HUES6 (cell line): ENCODE data around the gene EPHA3.

Experiments used
- H3K27ac ChIP-seq: 2 replicates; pipeline ENCODE4 v1.7.0; 2013; ENCODE audit warnings: low read depth, mild to moderate bottlenecking, low read length, inconsistent platforms
- H3K27me3 ChIP-seq: 2 replicates; pipeline ENCODE4 v1.6.1; 2013; ENCODE audit warnings: low read length; ENCODE audit not compliant: control insufficient read depth, insufficient read depth
- H3K36me3 ChIP-seq: 2 replicates; pipeline ENCODE4 v1.6.1; 2013; ENCODE audit warnings: low read length; ENCODE audit not compliant: control insufficient read depth, insufficient read depth
- H3K4me1 ChIP-seq: 2 replicates; pipeline ENCODE4 v1.6.1; 2013; ENCODE audit warnings: low read length; ENCODE audit not compliant: control insufficient read depth, insufficient read depth
- H3K4me3 ChIP-seq: 2 replicates; pipeline ENCODE4 v1.5.1; 2013; ENCODE audit warnings: low read depth, low read length
- H3K9ac ChIP-seq: one replicate; pipeline ENCODE4 v1.6.1; 2013; ENCODE audit warnings: mild to moderate bottlenecking, low read length
- H3K9me3 ChIP-seq: 2 replicates; pipeline ENCODE4 v1.6.1; 2013; ENCODE audit warnings: low read depth, low read length; ENCODE audit not compliant: control insufficient read depth, insufficient read depth

The EPHA3 gene

DNA sequence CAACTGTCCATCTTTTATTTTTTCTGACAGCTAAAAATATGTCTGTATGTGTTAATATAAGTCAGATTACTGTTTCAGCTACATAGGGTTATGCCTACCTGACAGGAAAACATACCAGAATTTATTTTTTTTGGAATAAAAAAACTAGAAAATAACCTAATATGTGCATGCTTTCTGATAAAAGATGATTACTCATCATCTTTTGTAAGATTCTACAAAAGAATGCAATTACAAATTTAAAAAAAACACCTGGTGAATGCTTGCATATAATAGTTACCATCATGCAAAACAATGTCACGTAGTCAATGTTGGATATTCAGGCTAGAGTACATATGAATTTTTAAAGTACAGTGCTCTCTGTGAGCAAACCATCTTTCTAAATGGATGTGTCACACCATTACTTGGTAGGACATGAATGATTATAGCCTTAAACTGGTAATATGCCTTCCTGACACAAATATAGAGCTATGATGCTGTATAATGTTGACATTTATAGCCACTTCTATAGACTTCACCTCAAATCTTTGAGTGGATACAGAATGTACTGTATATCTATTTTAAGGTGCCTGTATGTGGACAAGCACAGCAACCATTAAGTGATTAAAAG lies 180.6 kb downstream of the EPHA3 start:
- Histone ChIP-seq H3K4me1 (no peaks in the 10 kb centered on the region), H3K27me3 (no peaks in the 10 kb centered on the region), H3K4me3 (no peak overlapping the region), H3K9me3 (peaks cover 12% of the 10 kb centered on the region; the same call in 1 of the 2 replicates), H3K36me3 (no peaks in the 10 kb centered on the region), H3K9ac (no peak overlapping the region), H3K27ac (no peak overlapping the region)

DNA sequence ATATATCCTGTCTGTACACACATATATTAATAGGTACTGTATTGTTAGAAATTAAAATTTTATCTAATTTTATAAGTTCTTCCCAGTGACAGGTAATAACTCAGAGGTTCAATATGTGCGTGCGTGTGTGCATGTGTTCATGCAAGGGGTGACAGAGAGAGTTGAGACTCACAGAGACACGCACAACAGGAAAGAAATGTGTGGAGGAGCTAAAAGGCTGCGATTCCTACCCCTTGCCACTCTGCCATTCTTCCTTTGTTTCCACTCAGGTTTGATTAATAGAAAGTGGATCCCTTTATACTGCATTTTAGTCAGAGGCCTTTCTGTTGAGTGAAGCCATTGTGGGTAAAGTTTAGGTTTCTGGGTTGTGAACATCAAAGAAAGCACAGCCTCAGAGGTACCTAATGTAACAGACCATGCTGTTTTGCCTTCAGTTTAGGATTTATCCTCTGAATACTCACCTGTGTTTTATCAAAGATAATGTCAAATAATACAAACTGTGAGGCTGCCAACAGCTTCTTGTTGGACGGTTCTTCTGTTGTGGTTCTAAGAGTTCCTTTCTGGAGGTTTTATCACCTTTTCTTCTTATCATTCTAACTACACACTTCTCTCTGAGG lies 182.3 kb downstream of the EPHA3 start:
- H3K27me3 ChIP-seq = no peaks in the 10 kb centered on the region
- peaks cover 12% of the 10 kb centered on the region; the same call in 1 of the 2 replicates for H3K9me3 ChIP-seq
- H3K36me3 ChIP-seq = no peaks in the 10 kb centered on the region
- H3K4me1 ChIP-seq = no peaks in the 10 kb centered on the region
- no peak overlapping the region for H3K27ac ChIP-seq
- H3K9ac ChIP-seq = no peak overlapping the region
- no peak overlapping the region for H3K4me3 ChIP-seq

DNA sequence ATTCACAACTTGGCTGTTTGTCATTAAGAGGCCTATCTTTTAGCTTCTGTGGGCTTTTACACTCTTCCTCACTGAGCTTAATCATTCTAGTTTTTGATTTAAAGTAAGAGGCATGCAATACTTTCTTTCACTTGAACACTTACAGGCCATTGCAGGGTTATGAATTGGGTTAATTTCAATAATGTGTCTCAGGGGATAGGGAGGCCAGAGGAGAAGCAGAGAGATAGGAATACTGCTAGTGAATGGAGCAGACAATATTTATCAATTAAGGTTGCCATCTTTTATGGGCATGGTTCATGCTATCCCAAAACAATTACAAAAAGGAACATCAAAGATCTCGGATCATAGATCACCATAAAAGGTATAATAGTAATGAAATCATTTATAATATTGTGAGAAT lies 189.8 kb downstream of the EPHA3 start:
- Histone ChIP-seq H3K27me3 (no peaks in the 10 kb centered on the region), H3K9me3 (no peaks in the 10 kb centered on the region), H3K4me1 (no peaks in the 10 kb centered on the region)

DNA sequence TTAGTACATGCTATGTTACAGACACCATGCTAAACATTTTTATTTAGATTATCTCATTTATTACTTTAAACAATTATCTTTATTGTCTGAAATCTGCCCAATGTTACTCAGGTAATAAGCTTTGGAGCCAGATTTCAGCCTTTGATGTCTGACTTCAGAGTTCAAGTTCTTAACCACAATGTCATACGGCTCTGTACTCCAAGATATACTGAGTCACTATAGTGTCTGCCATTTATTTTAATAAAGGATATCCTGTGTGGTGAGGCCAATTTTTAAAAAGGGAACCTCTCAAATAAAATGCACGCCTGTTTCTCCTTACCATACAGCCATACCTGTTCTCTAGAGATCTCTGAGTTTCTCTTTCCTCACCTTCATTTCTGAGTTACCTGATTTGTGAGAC lies 193.1 kb downstream of the EPHA3 start:
- Histone ChIP-seq H3K9me3 (no peaks in the 10 kb centered on the region), H3K27me3 (no peaks in the 10 kb centered on the region), H3K9ac (no peak overlapping the region), H3K4me1 (no peaks in the 10 kb centered on the region), H3K27ac (no peak overlapping the region), H3K36me3 (no peaks in the 10 kb centered on the region), H3K4me3 (no peak overlapping the region)

More for the DNA sequence above, 189.8 kb downstream of the EPHA3 start:
- Histone ChIP-seq H3K36me3 (no peaks in the 10 kb centered on the region), H3K9ac (no peak overlapping the region), H3K4me3 (no peak overlapping the region), H3K27ac (no peak overlapping the region)

DNA sequence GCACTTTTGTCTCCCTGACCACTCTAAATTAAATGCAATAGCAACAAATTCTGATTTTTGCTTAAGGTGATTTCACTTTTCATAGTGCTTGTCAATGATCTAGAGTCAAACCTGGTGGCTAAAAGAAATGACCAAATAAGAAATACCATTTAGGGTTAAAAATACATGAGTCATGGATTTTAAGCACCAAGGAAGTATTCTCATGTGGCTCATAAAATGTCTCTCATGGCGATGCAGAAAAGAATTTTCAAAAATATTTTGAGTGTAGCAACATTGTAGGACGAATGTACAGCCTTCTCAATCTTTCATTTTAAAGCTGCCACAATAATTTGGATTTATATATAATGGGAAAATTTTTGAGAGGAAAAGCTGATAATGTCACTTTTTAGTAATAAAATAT lies 193.6 kb downstream of the EPHA3 start:
- no peaks in the 10 kb centered on the region for H3K36me3 ChIP-seq
- H3K4me3 ChIP-seq = no peak overlapping the region

DNA sequence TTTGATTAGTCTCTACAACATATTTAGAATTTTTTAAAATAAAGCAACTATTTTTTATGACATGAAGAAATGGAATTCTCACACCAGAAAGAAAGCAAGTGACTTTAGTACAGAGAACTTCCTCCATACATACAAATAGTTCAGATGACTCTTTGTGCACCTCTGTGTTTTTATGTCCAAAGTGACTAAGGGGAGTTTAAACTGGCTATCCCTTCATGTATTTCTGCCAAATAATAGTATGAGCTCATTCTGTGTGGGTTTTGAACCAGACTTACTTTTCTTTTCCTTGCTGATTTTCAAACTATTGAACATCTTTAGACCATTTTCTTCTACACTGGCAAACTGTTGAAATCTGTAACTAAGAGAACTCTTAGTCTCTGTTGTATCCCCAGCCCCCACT lies 196.3 kb downstream of the EPHA3 start:
- Histone ChIP-seq H3K27ac (no peak overlapping the region), H3K4me3 (no peak overlapping the region), H3K9me3 (no peaks in the 10 kb centered on the region), H3K27me3 (no peaks in the 10 kb centered on the region), H3K4me1 (no peaks in the 10 kb centered on the region), H3K36me3 (no peaks in the 10 kb centered on the region), H3K9ac (no peak overlapping the region)

More for the DNA sequence above, 193.6 kb downstream of the EPHA3 start:
- H3K27ac ChIP-seq = no peak overlapping the region
- no peaks in the 10 kb centered on the region for H3K9me3 ChIP-seq
- H3K9ac ChIP-seq = no peak overlapping the region
- no peaks in the 10 kb centered on the region for H3K27me3 ChIP-seq
- no peaks in the 10 kb centered on the region for H3K4me1 ChIP-seq

DNA sequence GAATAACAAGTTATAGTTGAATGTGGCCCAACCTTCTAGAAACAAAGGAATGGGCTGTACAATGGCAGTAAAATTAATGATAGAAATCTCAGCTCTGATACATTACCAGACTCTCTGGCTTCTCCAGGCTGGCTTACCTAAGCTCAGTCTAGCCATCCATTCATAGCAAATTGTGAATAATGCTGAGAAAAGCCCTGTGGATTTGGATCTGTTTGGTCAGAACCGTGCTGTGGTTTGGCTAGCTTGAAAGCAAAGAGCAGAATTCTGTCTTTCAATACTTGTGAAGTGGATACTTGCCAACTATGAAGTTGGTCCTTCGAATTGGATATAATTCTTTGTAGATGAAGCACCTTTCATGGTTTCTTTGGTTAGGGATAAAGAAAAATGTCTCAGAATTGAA lies 199.1 kb downstream of the EPHA3 start:
- H3K4me3 ChIP-seq = no peak overlapping the region
- no peak overlapping the region for H3K9ac ChIP-seq
- H3K9me3 ChIP-seq = no peaks in the 10 kb centered on the region

DNA sequence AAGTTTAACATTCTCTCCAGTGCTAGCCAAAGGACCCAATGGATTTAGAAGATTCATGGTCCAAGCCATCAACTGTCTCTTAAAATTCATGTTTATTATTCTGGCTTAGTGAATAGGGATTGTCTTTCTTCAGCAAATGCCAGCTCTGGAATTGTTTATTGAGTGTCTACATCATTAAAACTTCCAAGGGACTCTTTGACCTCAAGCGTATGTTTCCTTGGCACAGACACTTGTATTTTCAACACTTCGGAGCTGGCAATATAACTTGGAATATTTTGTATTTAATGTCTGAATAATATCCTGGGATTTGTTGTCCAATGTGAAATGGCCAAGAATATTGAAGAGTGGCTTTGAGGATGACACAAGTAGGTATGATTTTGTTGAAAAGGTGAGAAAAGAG lies 204.2 kb downstream of the EPHA3 start:
- Histone ChIP-seq H3K9ac (no peak overlapping the region), H3K27ac (no peak overlapping the region), H3K4me1 (peaks cover 4% of the 10 kb centered on the region; the same call in 1 of the 2 replicates), H3K27me3 (no peaks in the 10 kb centered on the region), H3K9me3 (no peaks in the 10 kb centered on the region), H3K4me3 (no peak overlapping the region), H3K36me3 (no peaks in the 10 kb centered on the region)

More for the DNA sequence above, 199.1 kb downstream of the EPHA3 start:
- Histone ChIP-seq H3K36me3 (no peaks in the 10 kb centered on the region), H3K4me1 (no peaks in the 10 kb centered on the region), H3K27me3 (no peaks in the 10 kb centered on the region), H3K27ac (no peak overlapping the region)

DNA sequence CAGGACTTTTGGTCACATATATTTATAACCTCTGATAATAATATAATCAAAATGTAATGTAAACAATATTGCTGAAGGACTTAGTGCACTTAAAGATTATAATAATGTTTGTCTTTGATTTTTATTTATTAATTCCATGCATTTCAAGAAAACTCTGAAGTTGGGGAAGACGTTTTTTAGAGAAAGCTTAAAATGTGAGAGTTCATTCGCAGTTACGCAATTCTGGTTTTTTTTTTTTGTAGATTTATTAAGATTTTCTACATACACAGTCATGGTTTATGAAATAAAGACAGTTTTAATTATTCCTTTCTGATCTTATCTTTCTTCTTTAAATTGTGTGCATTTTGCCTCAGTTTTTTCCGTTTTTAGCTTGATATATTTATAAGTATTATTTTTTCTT lies 204.7 kb downstream of the EPHA3 start:
- H3K9ac ChIP-seq = no peak overlapping the region
- peaks cover 4% of the 10 kb centered on the region; the same call in 1 of the 2 replicates for H3K4me1 ChIP-seq
- no peaks in the 10 kb centered on the region for H3K9me3 ChIP-seq
- no peak overlapping the region for H3K27ac ChIP-seq
- no peak overlapping the region for H3K4me3 ChIP-seq
- no peaks in the 10 kb centered on the region for H3K27me3 ChIP-seq
- no peaks in the 10 kb centered on the region for H3K36me3 ChIP-seq

DNA sequence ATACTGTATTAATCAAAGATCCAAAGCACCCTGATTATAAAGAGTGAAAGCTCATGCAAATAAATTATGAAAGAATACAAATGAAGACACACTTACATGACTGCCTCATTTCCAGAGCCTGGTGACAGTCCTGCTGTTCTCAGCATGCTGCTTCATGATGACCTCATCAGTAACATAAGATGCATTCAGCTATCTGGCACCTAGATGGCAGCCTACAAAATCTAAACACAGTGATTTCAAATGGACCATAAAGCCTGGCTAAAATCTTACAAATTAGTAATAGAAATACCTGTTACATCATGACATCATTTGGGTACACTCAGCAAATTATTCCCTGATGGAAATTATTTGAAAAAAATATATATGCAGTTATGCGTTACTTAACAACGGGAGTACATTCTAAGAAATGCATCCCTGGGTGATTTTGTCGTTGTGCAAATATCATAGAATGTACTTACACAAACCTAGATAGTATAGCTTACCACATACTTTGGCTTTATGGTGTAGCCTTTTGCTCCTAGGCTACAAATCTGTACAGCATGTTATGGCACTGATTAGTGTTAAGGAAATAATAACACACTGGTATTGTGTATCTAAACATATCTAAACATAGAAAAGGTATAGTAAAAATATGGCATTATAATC lies 207.2 kb downstream of the EPHA3 start:
- Histone ChIP-seq H3K4me1 (peaks cover 4% of the 10 kb centered on the region; the same call in 1 of the 2 replicates), H3K36me3 (no peaks in the 10 kb centered on the region), H3K27ac (no peak overlapping the region), H3K9ac (no peak overlapping the region), H3K4me3 (no peak overlapping the region), H3K9me3 (no peaks in the 10 kb centered on the region), H3K27me3 (no peaks in the 10 kb centered on the region)

DNA sequence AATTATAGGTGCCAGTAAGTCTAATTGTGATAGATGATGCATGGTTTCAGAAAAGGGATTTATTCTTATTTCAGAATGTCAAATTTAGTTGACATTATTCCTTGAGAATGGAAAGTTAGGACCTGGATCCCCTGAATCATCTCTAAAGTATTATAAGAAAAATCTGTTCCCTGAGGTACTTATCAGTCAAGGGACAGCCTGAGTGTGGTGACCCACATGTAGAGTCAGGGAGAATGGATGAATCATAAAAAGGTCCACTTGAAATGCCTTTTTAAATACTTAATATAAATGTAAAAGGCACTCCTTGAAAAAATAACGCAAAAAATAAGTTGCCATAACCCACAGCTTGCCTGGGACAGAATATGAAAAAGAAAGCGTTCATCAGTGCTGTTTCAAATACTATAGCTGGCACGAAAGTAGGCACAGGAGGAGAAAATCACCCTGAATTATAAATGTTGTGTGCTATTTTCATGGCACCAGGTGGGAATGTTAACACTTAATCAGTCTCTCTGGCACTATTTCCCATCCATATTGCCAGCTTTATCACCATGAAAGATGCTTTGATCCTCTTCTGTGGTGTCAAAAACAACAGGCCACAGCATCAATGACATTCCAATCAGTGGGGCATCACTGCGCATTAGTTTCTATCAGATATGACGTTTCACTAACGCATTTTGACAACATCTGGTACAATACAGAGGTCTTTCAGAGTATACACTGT lies 208.5 kb downstream of the EPHA3 start:
- Histone ChIP-seq H3K4me1 (peaks cover 4% of the 10 kb centered on the region; the same call in 1 of the 2 replicates), H3K27ac (no peak overlapping the region), H3K36me3 (no peaks in the 10 kb centered on the region), H3K9me3 (no peaks in the 10 kb centered on the region), H3K9ac (no peak overlapping the region), H3K27me3 (no peaks in the 10 kb centered on the region), H3K4me3 (no peak overlapping the region)
